B cell (primary cell): ENCODE data around the gene CLK4. TPM values are rescaled to one million over a fixed set of nuclear protein-coding genes. Genes with fewer than 3 reads are reported as not detected.

ENCODE experiments used
- ATAC-seq: fragments of 200-7000 bp; cut with Tn5 transposase; one replicate; pipeline ENCODE4 v1.10.0; 2021; ENCODE audit warnings: low read depth, mild to moderate bottlenecking, moderate number of reproducible peaks, moderate library complexity
- CTCF ChIA-PET: fragments of 350-600 bp; sonication (Branson Sonifier 250); formaldehyde crosslinking; loops from one replicate; lab custom pipeline; 2021; ENCODE audit warnings: antibody characterized with exemption, inconsistent platforms; lab: Charles Lee
- POLR2A ChIA-PET: fragments of 350-600 bp; sonication (Branson Sonifier 250); formaldehyde crosslinking; loops from one replicate; lab custom pipeline; 2021; ENCODE audit warnings: antibody characterized with exemption; lab: Charles Lee
- DNase-seq: peaks from one replicate; pipeline ENCODE4 v3.0.0; 2013
- H2AFZ ChIP-seq: 2 replicates; pipeline ENCODE4 v1.6.1; 2012; ENCODE audit warnings: mild to moderate bottlenecking, low read depth, low read length; ENCODE audit not compliant: insufficient read depth, poor library complexity, severe bottlenecking
- H3K27ac ChIP-seq, 2 donors: 1 replicate in 1 of 2; 2 replicates in 1 of 2; pipeline ENCODE4 v1.5.1; 2012 to 2013; ENCODE audit warnings: low read length in 2 of 2, mild to moderate bottlenecking in 2 of 2, moderate library complexity in 1 of 2
- H3K27me3 ChIP-seq, 4 experiments: fragments of 200-600 bp in 1 of 4; sonication (generic) in 1 of 4; replicated peaks in 1 of 4; 1 replicate in 2 of 4; 2 replicates in 2 of 4; pipeline versions ENCODE4 v1.6.1 to v1.7.0; 2013 to 2016; ENCODE audit warnings: low read length in 3 of 4, mild to moderate bottlenecking in 2 of 4, mixed read lengths in 1 of 4, moderate library complexity in 1 of 4; ENCODE audit not compliant: insufficient read depth in 4 of 4, control insufficient read depth in 3 of 4; ENCODE audit errors: control extremely low read depth in 1 of 4
- H3K36me3 ChIP-seq, 2 experiments: replicated peaks in 1 of 2; 1 replicate in 1 of 2; 2 replicates in 1 of 2; pipeline versions ENCODE4 v1.6.1 to v1.7.1; 2013; ENCODE audit warnings: low read length in 1 of 2; ENCODE audit not compliant: insufficient read depth in 2 of 2, control insufficient read depth in 1 of 2; ENCODE audit errors: control extremely low read depth in 1 of 2, extremely low read depth in 1 of 2
- H3K4me1 ChIP-seq, 2 donors: fragments of 200-600 bp in 1 of 2; sonication (generic) in 1 of 2; 1 replicate in 1 of 2; 2 replicates in 1 of 2; pipeline versions ENCODE4 v1.5.1 to v1.6.1; 2013 to 2017; ENCODE audit warnings: low read length in 2 of 2; ENCODE audit not compliant: control insufficient read depth in 2 of 2, insufficient read depth in 2 of 2
- H3K4me2 ChIP-seq: replicated peaks from 2 replicates; pipeline ENCODE3; 2012; ENCODE audit warnings: mild to moderate bottlenecking, low read depth, low read length; ENCODE audit not compliant: poor library complexity, severe bottlenecking
- H3K4me3 ChIP-seq, 5 experiments: fragments of 200-600 bp in 1 of 5; sonication (generic) in 1 of 5; 1 replicate in 3 of 5; 2 replicates in 2 of 5; pipeline versions ENCODE4 v1.5.1 to v1.7.0; 2011 to 2016; ENCODE audit warnings: low read length in 4 of 5, mild to moderate bottlenecking in 4 of 5, low read depth in 2 of 5, control low read depth in 1 of 5, moderate library complexity in 1 of 5; ENCODE audit not compliant: insufficient read depth in 1 of 5; ENCODE audit errors: control extremely low read depth in 1 of 5, extremely low read depth in 1 of 5
- H3K79me2 ChIP-seq: fragments of 200-600 bp; sonication (generic); one replicate; pipeline ENCODE4 v1.6.0; 2016; ENCODE audit warnings: low read length; ENCODE audit not compliant: control insufficient read depth, insufficient read depth
- H3K9ac ChIP-seq: fragments of 200-600 bp; sonication (generic); 2 replicates; pipeline ENCODE4 v1.6.1; 2017; ENCODE audit warnings: mild to moderate bottlenecking, low read length, moderate library complexity
- H3K9me3 ChIP-seq, 3 donors: one replicate each; pipeline versions ENCODE4 v1.6.1 to v1.7.1; 2013; ENCODE audit warnings: low read length in 2 of 3; ENCODE audit not compliant: control insufficient read depth in 2 of 3, insufficient read depth in 1 of 3; ENCODE audit errors: control extremely low read depth in 1 of 3
- H4K20me1 ChIP-seq: 2 replicates; pipeline ENCODE4 v1.6.0; 2012; ENCODE audit warnings: mild to moderate bottlenecking, low read length; ENCODE audit not compliant: insufficient read depth, control insufficient read depth, poor library complexity, severe bottlenecking
- H3K27ac Mint-ChIP-seq: one replicate; pipeline ENCODE4 v1.8.0; 2021; ENCODE audit warnings: mixed read lengths
- H3K27me3 Mint-ChIP-seq: one replicate; pipeline ENCODE4 v1.8.0; 2021; ENCODE audit warnings: mixed read lengths
- H3K4me1 Mint-ChIP-seq: one replicate; pipeline ENCODE4 v1.8.0; 2021; ENCODE audit warnings: mixed read lengths
- H3K4me3 Mint-ChIP-seq: one replicate; pipeline ENCODE4 v1.8.0; 2021; ENCODE audit warnings: mixed read lengths
- H3K9me3 Mint-ChIP-seq: one replicate; pipeline ENCODE4 v1.8.0; 2022; ENCODE audit warnings: mixed read lengths; ENCODE audit not compliant: insufficient read depth
- CTCF ChIP-seq: fragments of 200-600 bp; IDR thresholded peaks from one replicate; pipeline ENCODE4 v1.8.0; 2022; ENCODE audit warnings: antibody characterized with exemption, mild to moderate bottlenecking
- EZH2 ChIP-seq: IDR thresholded peaks from 2 replicates; pipeline ENCODE4 v1.6.1; 2012; ENCODE audit warnings: borderline replicate concordance, low read depth, mild to moderate bottlenecking, moderate library complexity, low read length; ENCODE audit not compliant: insufficient read depth, poor library complexity, severe bottlenecking
- whole genome bisulfite sequencing: methylation state at CpG from one replicate; pipeline ENCODE4 v1.1.5; 2013; ENCODE audit warnings: missing lambda C conversion rate; ENCODE audit not compliant: insufficient coverage; 5-methylcytosine and 5-hydroxymethylcytosine counted together
- intact Hi-C: fragments of 100-400 bp; cut with micrococcal nuclease; formaldehyde crosslinking; loops from one replicate; pipeline ENCODE4 v1.10.0; 2022
- polyA plus RNA-seq: library from polyadenylated mRNA; depleted of rRNA; stranded (reverse); fragments of >200 nt; gene quantifications from 2 replicates; pipeline ENCODE4 v1.2.3, GENCODE V29; 2012
- total RNA-seq, 2 donors: library from RNA; stranded (reverse); fragments of 120-200 nt in 1 of 2; gene quantifications; 1 replicate in 1 of 2; 2 replicates in 1 of 2; pipeline versions ENCODE4 v1.2.3 to v1.2.4, GENCODE V29; 2013 to 2022

Gene CLK4
- total and polyA plus RNA-seq, 2 donors (not counting 1 experiment from before 2014, with no cell fraction given) = 72.3 to 132 TPM

- no peaks in the 10 kb centered on the region for H3K27me3 ChIP-seq
- ATAC-seq = no peak
- ChIA-PET CTCF (no interaction called here), POLR2A (interaction anchor here (0.7 kb wide), 1 partner anchor 101 kb away, joined by 5 read pairs; no protein-coding TSS in a partner anchor)
- Mint-ChIP-seq H3K4me3 (no peak overlapping the region), H3K27ac (no peak overlapping the region), H3K27me3 (peaks cover 3% of the 10 kb centered on the region), H3K9me3 (peaks cover 9% of the 10 kb centered on the region), H3K4me1 (peaks cover 4% of the 10 kb centered on the region)
- H3K4me1 ChIP-seq = no peaks in the 10 kb centered on the region
- intact Hi-C loops = no loop called here
- H3K9me3 ChIP-seq = peaks cover 0 to 15% (median 0%) of the 10 kb centered on the region in 3 donors
- DNase-seq = no peak
- no peak overlapping the region for H3K4me2 ChIP-seq
- H3K9ac ChIP-seq = no peak overlapping the region
- no peaks in the 10 kb centered on the region for H3K79me2 ChIP-seq
- H3K36me3 ChIP-seq = no peaks in the 10 kb centered on the region
- no peaks in the 10 kb centered on the region for H4K20me1 ChIP-seq
- H2AFZ ChIP-seq = no peak overlapping the region
- H3K4me3 ChIP-seq = no peak overlapping the region
- TF ChIP-seq CTCF = no peak
- WGBS = 51% methylated on average over 6 of the region's 7 CpGs
- H3K27ac ChIP-seq = no peak overlapping the region
Observed at GRCh38 chr5:178644826-178645545, 18.1 kb upstream of the CLK4 start.

GRCh38 chr5:178642351-178642909 lies 15.6 kb upstream of the CLK4 start:
- 100% methylated on average over 1 of the region's 1 CpG for WGBS
- Histone ChIP-seq H2AFZ (no peak overlapping the region), H3K4me1 (peaks cover 4 to 7% of the 10 kb centered on the region in 2 donors), H3K36me3 (no peaks in the 10 kb centered on the region), H3K27ac (no peak overlapping the region), H3K27me3 (no peaks in the 10 kb centered on the region), H4K20me1 (no peaks in the 10 kb centered on the region), H3K79me2 (no peaks in the 10 kb centered on the region), H3K4me3 (no peak overlapping the region), H3K9me3 (peaks cover 0 to 7% (median 0%) of the 10 kb centered on the region in 3 donors), H3K4me2 (no peak overlapping the region), H3K9ac (no peak overlapping the region)
- H3K27me3 Mint-ChIP-seq = peaks cover 3% of the 10 kb centered on the region
- TF ChIP-seq CTCF = no peak
- no peak for TF ChIP-seq EZH2
- intact Hi-C loops = no loop called here
- DNase-seq = no peak
- peaks cover 7% of the 10 kb centered on the region for H3K4me1 Mint-ChIP-seq
- CTCF ChIA-PET = no interaction called here
- no peak overlapping the region for H3K27ac Mint-ChIP-seq
- no peaks in the 10 kb centered on the region for H3K9me3 Mint-ChIP-seq
- POLR2A ChIA-PET = interaction anchor here (0.6 kb wide), 1 partner anchor 535 kb away, joined by 5 read pairs; no protein-coding TSS in a partner anchor
- ATAC-seq = no peak
- no peak overlapping the region for H3K4me3 Mint-ChIP-seq
